22Rv1 (cell line): ENCODE data around the gene BUB3.

Experiments
- CTCF ChIP-seq: fragments of 450-650 bp; IDR thresholded peaks from 2 replicates; pipeline ENCODE4 v1.5.1; 2017; ENCODE audit warnings: mild to moderate bottlenecking
- ZFX ChIP-seq: fragments of 450-650 bp; IDR thresholded peaks from 2 replicates; pipeline ENCODE4 v1.6.1; 2017; ENCODE audit warnings: antibody characterized with exemption, borderline replicate concordance

- TF ChIP-seq CTCF (no peak), ZFX (no peak)
These were observed 33.6 kb downstream of the BUB3 start for GRCh38 chr10:123187781-123188180.
